Choroid plexus epithelial cell (primary cell): ENCODE results near the gene IZUMO2.

Experiments used
- DNase-seq: peaks from one replicate; pipeline ENCODE4 v3.0.0-alpha.2; 2010; ENCODE audit warnings: low read depth
- H3K4me3 ChIP-seq: 2 replicates; pipeline ENCODE4 v1.5.1; 2011; ENCODE audit warnings: low read depth, mild to moderate bottlenecking, control low read depth, low read length, moderate library complexity
- CTCF ChIP-seq: conservative IDR thresholded peaks from 2 replicates; pipeline ENCODE4 v1.5.1; 2011; ENCODE audit warnings: low read depth, mild to moderate bottlenecking, control low read depth, inconsistent platforms, low read length, moderate library complexity

IZUMO2 gene

DNA sequence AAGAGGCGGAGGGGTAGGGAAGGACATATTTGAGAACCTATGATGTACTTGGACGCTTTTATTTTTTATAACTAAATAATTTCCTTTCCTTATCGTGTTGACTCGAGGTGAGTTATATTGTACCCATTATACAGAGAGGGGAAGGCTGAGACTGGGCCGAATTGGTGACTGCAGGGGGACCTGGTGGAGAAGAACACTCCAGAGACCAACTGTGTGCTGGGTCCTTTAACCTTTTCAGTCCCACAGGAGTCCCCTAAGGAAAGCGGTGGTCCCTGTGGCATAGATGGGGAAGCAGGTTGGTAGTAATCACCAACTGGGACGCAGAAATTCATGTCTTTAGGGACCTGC is 41.0 kb upstream of the IZUMO2 start:
- H3K4me3 ChIP-seq, result no peak overlapping the region

DNA sequence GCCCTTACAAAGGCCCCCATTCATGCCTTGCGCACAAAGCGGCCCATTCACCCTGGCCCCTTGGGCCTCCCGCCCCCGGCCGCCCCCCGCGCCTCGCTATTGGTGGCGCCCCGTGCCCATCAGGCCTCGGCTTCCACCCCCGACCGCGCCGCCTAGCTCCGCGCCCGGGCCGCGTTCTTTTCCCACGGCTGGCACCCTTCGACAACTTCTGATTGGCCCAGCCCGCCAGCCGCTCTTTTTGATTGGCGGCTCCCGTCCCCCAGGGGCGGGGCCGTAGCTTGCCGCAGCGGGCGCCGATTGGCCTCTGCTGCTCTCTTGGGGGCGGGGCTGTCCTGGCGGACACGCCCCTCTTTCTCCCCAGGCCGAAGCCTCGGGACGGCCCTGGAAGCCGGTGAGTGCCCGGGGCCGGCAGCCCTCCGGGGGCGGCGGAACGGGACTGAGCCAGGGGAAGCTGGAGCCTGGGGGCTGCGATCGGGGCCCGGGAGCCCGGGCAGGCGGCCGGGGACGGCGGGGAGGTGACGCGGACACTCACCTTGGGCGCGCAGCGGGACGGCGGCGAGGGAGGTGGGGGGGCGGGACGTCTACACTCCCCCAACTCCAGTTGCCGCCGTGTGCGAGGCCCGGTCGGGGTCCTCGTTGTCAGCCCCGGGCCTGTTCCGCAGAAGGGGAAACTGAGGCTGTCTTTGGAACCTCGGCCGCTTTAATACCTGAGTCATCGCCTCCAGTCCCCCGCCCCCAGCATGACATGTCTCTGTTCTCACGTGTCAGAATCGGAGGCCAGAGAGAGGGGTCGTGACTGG is 40.4 kb upstream of the IZUMO2 start, which contains the start of gene MYH14:
MYH14 (plus strand) TSS at position 342 of the 800 bp plus-strand sequence. CDS start 6,744 bp downstream, outside the sequence.
- DNase-seq, result no peak
- no peak within 1 kb of the TSS for H3K4me3 ChIP-seq
- TF ChIP-seq CTCF, result no peak

More for the DNA sequence above, 41.0 kb upstream of the IZUMO2 start:
- no peak for TF ChIP-seq CTCF
- no peak for DNase-seq

DNA sequence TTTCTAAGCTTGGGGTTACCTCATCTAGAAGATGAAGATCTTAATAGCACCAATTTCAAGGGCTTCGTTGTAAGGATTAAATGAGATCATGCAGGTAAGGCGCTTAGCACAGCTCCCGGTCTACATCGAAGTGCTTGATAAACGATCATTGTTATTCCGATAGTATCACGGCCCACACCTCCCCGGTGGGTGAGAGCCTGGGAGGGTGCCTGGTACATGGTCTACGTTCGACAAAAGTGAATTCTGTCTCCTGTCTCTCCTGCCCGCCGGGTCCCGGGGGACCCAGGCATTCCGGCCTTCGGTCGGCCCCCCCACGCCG is 39.8 kb upstream of the IZUMO2 start:
- H3K4me3 ChIP-seq, result no peak overlapping the region
- DNase-seq, result no peak
- no peak for TF ChIP-seq CTCF

DNA sequence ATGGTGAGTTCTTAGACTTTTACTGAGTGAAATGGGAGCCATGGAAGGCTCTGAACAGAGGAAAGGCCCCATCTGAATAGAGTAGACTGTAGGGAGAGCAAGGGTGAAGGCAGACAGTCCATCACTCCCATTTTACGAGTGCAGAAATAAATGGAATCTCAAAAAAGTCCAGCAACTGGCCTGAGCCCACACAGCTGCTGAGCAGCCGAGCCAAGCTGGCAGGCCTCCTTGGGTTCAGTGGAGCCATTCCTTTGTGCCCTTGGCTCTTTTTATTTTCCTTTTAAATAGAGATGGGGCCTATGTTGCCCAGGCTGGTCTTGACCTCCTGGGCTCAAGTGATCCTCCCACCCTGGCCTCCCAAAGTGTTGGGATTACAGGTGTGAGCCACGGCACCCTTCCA is 39.3 kb upstream of the IZUMO2 start:
- TF ChIP-seq CTCF, result no peak
- no peak overlapping the region for H3K4me3 ChIP-seq
- DNase-seq, result no peak

- H3K4me3 ChIP-seq, result no peak overlapping the region
- no peak for TF ChIP-seq CTCF
- no peak for DNase-seq
Measured at GRCh38 chr19:50199259-50199555, 36.1 kb upstream of the IZUMO2 start.

DNA sequence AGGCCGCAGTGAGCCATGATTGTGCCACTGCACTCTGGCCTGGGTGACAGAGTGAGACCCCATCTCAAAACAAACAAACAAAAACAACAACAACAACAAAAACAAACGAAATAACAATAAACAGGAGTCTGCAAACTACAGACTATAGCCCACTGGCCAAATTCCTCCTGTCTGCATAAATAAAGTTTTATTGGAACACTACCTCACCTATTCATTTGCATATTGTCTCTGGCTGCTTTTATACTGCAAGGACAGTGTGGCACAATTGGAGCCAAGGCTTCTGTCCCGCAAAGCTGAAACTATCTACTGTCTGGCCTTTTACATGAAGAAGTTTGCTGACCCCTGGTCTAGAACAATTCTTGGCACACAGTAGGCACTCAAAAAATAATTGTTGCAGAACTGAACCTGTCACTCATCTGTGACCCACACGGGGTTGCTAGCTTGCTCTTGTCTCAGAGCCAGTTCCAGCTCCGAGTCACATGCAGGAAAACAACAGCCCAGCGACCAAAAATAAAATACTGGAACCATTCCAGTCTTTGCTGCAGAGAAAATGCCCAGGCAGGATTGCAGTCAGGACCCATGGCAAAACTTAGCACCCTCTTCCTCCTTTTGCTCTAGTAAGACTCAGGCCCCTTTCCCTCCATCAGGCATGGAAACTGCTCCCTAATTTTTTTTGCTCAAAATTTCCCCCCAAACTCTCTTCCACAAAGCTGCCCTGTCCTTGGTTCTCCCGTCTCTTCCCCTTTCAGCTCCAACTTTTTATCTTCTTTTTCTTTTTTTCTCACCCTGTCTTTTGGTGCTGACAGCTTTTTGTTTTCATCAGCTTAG is 35.6 kb upstream of the IZUMO2 start:
- DNase-seq, result no peak
- no peak for TF ChIP-seq CTCF
- H3K4me3 ChIP-seq, result no peak overlapping the region
